Liver (tissue), 9 donors: Measurements from ENCODE around the gene SCGB2B2. TPM values are rescaled to one million over a fixed set of nuclear protein-coding genes. Genes with fewer than 3 reads are reported as not detected.

ENCODE experiments used
- DNase-seq: peaks from one replicate; pipeline ENCODE4 v3.0.0-alpha.2; 2017; ENCODE audit warnings: low spot score
- H3K27ac ChIP-seq, 2 donors: one replicate each; pipeline ENCODE4 v1.7.0; 2013; ENCODE audit warnings: inconsistent platforms in 2 of 2, low read length in 2 of 2, control low read depth in 1 of 2, low read depth in 1 of 2, mild to moderate bottlenecking in 1 of 2
- H3K27me3 ChIP-seq, 4 donors: one replicate each; pipeline versions ENCODE4 v1.6.1 to v1.7.0; 2013; ENCODE audit warnings: low read length in 3 of 4, inconsistent platforms in 1 of 4, mild to moderate bottlenecking in 1 of 4, moderate library complexity in 1 of 4; ENCODE audit not compliant: control insufficient read depth in 4 of 4, insufficient read depth in 4 of 4
- H3K36me3 ChIP-seq, 4 donors: one replicate each; pipeline versions ENCODE4 v1.6.1 to v1.7.0; 2013; ENCODE audit warnings: low read length in 3 of 4, mild to moderate bottlenecking in 3 of 4, low read depth in 1 of 4, moderate library complexity in 1 of 4; ENCODE audit not compliant: control insufficient read depth in 4 of 4, insufficient read depth in 3 of 4
- H3K4me1 ChIP-seq, 4 donors: one replicate each; pipeline versions ENCODE4 v1.6.1 to v1.7.0; 2013; ENCODE audit warnings: low read length in 3 of 4, mild to moderate bottlenecking in 3 of 4, moderate library complexity in 1 of 4; ENCODE audit not compliant: control insufficient read depth in 4 of 4, insufficient read depth in 4 of 4
- H3K4me3 ChIP-seq, 3 donors: one replicate each; pipeline versions ENCODE4 v1.6.1 to v1.7.0; 2013; ENCODE audit warnings: low read length in 3 of 3, control low read depth in 1 of 3, low read depth in 1 of 3, mild to moderate bottlenecking in 1 of 3
- H3K9ac ChIP-seq, 2 donors: one replicate each; pipeline ENCODE4 v1.7.0; 2013; ENCODE audit warnings: low read length in 2 of 2, mild to moderate bottlenecking in 2 of 2, moderate library complexity in 2 of 2, control low read depth in 1 of 2, low read depth in 1 of 2
- H3K9me3 ChIP-seq, 4 donors: one replicate each; pipeline versions ENCODE4 v1.6.1 to v1.7.0; 2013; ENCODE audit warnings: low read length in 3 of 4; ENCODE audit not compliant: control insufficient read depth in 4 of 4
- ATF3 ChIP-seq: IDR thresholded peaks from 2 replicates; pipeline ENCODE4 v1.6.1; 2016; ENCODE audit warnings: antibody characterized with exemption
- CTCF ChIP-seq: fragments of 150-350 bp; IDR thresholded peaks from 2 replicates; pipeline ENCODE4 v1.5.1; 2017; ENCODE audit warnings: improper control_type of control experiment, low read depth, low read length; ENCODE audit not compliant: missing input control
- EGR1 ChIP-seq, 2 donors: IDR thresholded peaks; 2 replicates each; pipeline ENCODE4 v1.6.1; 2016 to 2018; ENCODE audit warnings: antibody characterized with exemption in 2 of 2, low read depth in 2 of 2
- FOXA1 ChIP-seq: IDR thresholded peaks from 2 replicates; pipeline ENCODE4 v1.6.1; 2016; ENCODE audit warnings: antibody characterized with exemption
- FOXA2 ChIP-seq: IDR thresholded peaks from 2 replicates; pipeline ENCODE4 v1.6.1; 2016; ENCODE audit warnings: antibody characterized with exemption
- GABPA ChIP-seq, 2 donors: IDR thresholded peaks in 1 of 2; conservative IDR thresholded peaks in 1 of 2; 2 replicates each; pipeline ENCODE4 v1.6.1; 2016; ENCODE audit warnings: antibody characterized with exemption in 2 of 2, mild to moderate bottlenecking in 1 of 2, moderate library complexity in 1 of 2
- HNF4A ChIP-seq, 2 donors: conservative IDR thresholded peaks; 2 replicates each; pipeline ENCODE4 v1.6.1; 2016; ENCODE audit warnings: antibody characterized with exemption in 2 of 2, mild to moderate bottlenecking in 2 of 2
- HNF4G ChIP-seq: IDR thresholded peaks from 2 replicates; pipeline ENCODE4 v1.6.1; 2016; ENCODE audit warnings: antibody characterized with exemption
- JUND ChIP-seq, 2 donors: IDR thresholded peaks; 2 replicates each; pipeline ENCODE4 v1.6.1; 2016; ENCODE audit warnings: antibody characterized with exemption in 2 of 2
- NR2F2 ChIP-seq: IDR thresholded peaks from 2 replicates; pipeline ENCODE4 v1.6.1; 2016; ENCODE audit warnings: antibody characterized with exemption
- RAD21 ChIP-seq, 2 donors: IDR thresholded peaks; 2 replicates each; pipeline ENCODE4 v1.6.1; 2016; ENCODE audit warnings: antibody characterized with exemption in 2 of 2, mild to moderate bottlenecking in 2 of 2
- RXRA ChIP-seq, 2 donors: IDR thresholded peaks; 2 replicates each; pipeline ENCODE4 v1.6.1; 2017 to 2018; ENCODE audit warnings: antibody characterized with exemption in 2 of 2, mild to moderate bottlenecking in 1 of 2
- SP1 ChIP-seq: IDR thresholded peaks from 2 replicates; pipeline ENCODE4 v1.6.1; 2018; ENCODE audit warnings: antibody characterized with exemption, mild to moderate bottlenecking
- TAF1 ChIP-seq: conservative IDR thresholded peaks from 2 replicates; pipeline ENCODE4 v1.6.1; 2016; ENCODE audit warnings: antibody characterized with exemption, mild to moderate bottlenecking
- YY1 ChIP-seq: IDR thresholded peaks from 2 replicates; pipeline ENCODE4 v1.6.1; 2016; ENCODE audit warnings: antibody characterized with exemption, mild to moderate bottlenecking
- ZBTB33 ChIP-seq: IDR thresholded peaks from 2 replicates; pipeline ENCODE4 v1.6.1; 2016; ENCODE audit warnings: antibody characterized with exemption
- WGBS: extraction: QIAGEN DNeasy Blood & Tissue Kit; methylation state at CpG from one replicate; pipeline ENCODE4 v1.1.7; 2013; 5-methylcytosine and 5-hydroxymethylcytosine counted together
- polyA plus RNA-seq, 2 donors: library from polyadenylated mRNA; stranded (reverse) in 1 of 2; unstranded in 1 of 2; fragments of 200-250 nt in 1 of 2; fragments of >200 nt in 1 of 2; fragmentation: Nextera tagmentation in 1 of 2; extraction: Ambion mirVana in 1 of 2; gene quantifications; one replicate each; pipeline versions ENCODE4 v1.2.1 to v1.2.3, GENCODE V29; 2013 to 2015
- total RNA-seq, 2 donors: library from RNA; depleted of rRNA; stranded (reverse); fragments of >200 nt; gene quantifications; one replicate each; pipeline ENCODE4 v1.2.3, GENCODE V29; 2014
- TF ChIP-seq, protein P1 (sequence below): IDR thresholded peaks from 2 replicates; pipeline ENCODE4 v1.6.1; 2016; ENCODE audit warnings: antibody characterized with exemption
- TF ChIP-seq, protein P2 (sequence below): IDR thresholded peaks from 2 replicates; pipeline ENCODE4 v1.6.1; 2016; ENCODE audit warnings: antibody characterized with exemption, mild to moderate bottlenecking
- donor health status: healthy.
- donor health status: healthy.
- donor health status: healthy.
- donor health status: healthy.
- donor health status: healthy.

Gene SCGB2B2
- total and polyA plus RNA-seq, 4 donors, result 0.09 to 0.50 (median 0.25) TPM; not detected in 1

DNA sequence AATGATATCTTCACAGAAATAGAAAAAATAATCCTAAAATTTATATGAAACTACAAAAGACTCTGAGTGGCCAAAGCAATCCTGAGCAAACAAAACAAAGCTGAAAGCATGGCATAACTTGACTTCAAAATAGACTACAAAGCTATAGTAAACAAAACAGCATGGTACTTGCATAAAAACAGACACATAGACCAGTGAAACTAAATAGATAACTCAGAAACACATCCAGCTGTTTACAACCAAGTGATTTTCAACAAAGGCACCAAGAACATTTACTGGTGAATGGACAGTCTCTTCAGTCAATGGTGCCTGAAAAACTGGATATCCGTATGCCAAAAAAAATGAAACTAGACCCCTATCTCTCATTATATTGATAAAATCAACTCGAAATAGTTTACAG is 25.2 kb downstream of the SCGB2B2 start (continued):
- TF ChIP-seq, protein P1, sequence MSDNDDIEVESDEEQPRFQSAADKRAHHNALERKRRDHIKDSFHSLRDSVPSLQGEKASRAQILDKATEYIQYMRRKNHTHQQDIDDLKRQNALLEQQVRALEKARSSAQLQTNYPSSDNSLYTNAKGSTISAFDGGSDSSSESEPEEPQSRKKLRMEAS, result no peak
- no peak for TF ChIP-seq YY1
- TF ChIP-seq GABPA (IDR thresholded peaks at IDR 0.05 in 1 of 2, conservative IDR thresholded peaks at IDR 0.05 in 1 of 2), result no peak
- no peak for TF ChIP-seq TAF1
- TF ChIP-seq HNF4G, result no peak
- no peak for TF ChIP-seq ATF3

- H3K4me1 ChIP-seq, result peaks cover 4 to 16% (median 12%) of the 10 kb centered on the region in 4 donors
- no peak overlapping the region for H3K27ac ChIP-seq
- TF ChIP-seq RAD21 (IDR thresholded peaks at IDR 0.05), result no peak
- no peak for TF ChIP-seq ZBTB33
- TF ChIP-seq, protein P1, result no peak
- no peak for TF ChIP-seq FOXA2
- TF ChIP-seq SP1, result no peak
- no peak for TF ChIP-seq ATF3
- 95% methylated on average over 9 of the region's 9 CpGs for WGBS
- no peak overlapping the region for H3K4me3 ChIP-seq
- no peaks in the 10 kb centered on the region for H3K36me3 ChIP-seq
- H3K9me3 ChIP-seq, result no peaks in the 10 kb centered on the region
- no peaks in the 10 kb centered on the region for H3K27me3 ChIP-seq
- DNase-seq, result no peak
- H3K9ac ChIP-seq, result no peak overlapping the region
Measured at GRCh38 chr19:34649886-34650543, 26.9 kb downstream of the SCGB2B2 start.

- H3K27me3 ChIP-seq, result no peaks in the 10 kb centered on the region
- H3K9ac ChIP-seq, result no peak overlapping the region
- H3K9me3 ChIP-seq, result no peaks in the 10 kb centered on the region
- H3K4me1 ChIP-seq, result peaks cover 0 to 17% (median 10%) of the 10 kb centered on the region in 4 donors
- no peak for DNase-seq
- H3K27ac ChIP-seq, result no peak overlapping the region
- H3K4me3 ChIP-seq, result no peak overlapping the region
- H3K36me3 ChIP-seq, result no peaks in the 10 kb centered on the region
- WGBS, result 73% methylated on average over 5 of the region's 5 CpGs
- TF ChIP-seq RXRA (IDR thresholded peaks at IDR 0.05) (no peak), TAF1 (no peak), HNF4A (conservative IDR thresholded peaks at IDR 0.05) (no peak), ZBTB33 (no peak), ATF3 (no peak), SP1 (no peak), CTCF (no peak), EGR1 (IDR thresholded peaks at IDR 0.05; ENCODE audit: low read depth in 2 of 2) (no peak), NR2F2 (no peak), RAD21 (IDR thresholded peaks at IDR 0.05) (no peak), JUND (IDR thresholded peaks at IDR 0.05) (no peak), YY1 (no peak), GABPA (IDR thresholded peaks at IDR 0.05 in 1 of 2, conservative IDR thresholded peaks at IDR 0.05 in 1 of 2) (no peak), FOXA1 (no peak), HNF4G (no peak)
- TF ChIP-seq, protein P2, sequence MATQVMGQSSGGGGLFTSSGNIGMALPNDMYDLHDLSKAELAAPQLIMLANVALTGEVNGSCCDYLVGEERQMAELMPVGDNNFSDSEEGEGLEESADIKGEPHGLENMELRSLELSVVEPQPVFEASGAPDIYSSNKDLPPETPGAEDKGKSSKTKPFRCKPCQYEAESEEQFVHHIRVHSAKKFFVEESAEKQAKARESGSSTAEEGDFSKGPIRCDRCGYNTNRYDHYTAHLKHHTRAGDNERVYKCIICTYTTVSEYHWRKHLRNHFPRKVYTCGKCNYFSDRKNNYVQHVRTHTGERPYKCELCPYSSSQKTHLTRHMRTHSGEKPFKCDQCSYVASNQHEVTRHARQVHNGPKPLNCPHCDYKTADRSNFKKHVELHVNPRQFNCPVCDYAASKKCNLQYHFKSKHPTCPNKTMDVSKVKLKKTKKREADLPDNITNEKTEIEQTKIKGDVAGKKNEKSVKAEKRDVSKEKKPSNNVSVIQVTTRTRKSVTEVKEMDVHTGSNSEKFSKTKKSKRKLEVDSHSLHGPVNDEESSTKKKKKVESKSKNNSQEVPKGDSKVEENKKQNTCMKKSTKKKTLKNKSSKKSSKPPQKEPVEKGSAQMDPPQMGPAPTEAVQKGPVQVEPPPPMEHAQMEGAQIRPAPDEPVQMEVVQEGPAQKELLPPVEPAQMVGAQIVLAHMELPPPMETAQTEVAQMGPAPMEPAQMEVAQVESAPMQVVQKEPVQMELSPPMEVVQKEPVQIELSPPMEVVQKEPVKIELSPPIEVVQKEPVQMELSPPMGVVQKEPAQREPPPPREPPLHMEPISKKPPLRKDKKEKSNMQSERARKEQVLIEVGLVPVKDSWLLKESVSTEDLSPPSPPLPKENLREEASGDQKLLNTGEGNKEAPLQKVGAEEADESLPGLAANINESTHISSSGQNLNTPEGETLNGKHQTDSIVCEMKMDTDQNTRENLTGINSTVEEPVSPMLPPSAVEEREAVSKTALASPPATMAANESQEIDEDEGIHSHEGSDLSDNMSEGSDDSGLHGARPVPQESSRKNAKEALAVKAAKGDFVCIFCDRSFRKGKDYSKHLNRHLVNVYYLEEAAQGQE, result no peak
Measured at GRCh38 chr19:34645551-34645950, 31.4 kb downstream of the SCGB2B2 start.
